C4-2B (cell line): ENCODE results near the gene DNAH3.
A peak's percentile ranks its signal among the peaks of the same experiment; 100 is the strongest.
"Not testable (repeated sequence)": the region's sequence is repeated elsewhere in the genome, so short reads cannot be mapped to it uniquely, and the experiment has no call there.

Experiments
- H3K27ac ChIP-seq: fragments of 450-650 bp; 2 replicates; pipeline ENCODE4 v1.5.1; 2017
- ZFX ChIP-seq: fragments of 450-650 bp; IDR thresholded peaks from 2 replicates; pipeline ENCODE4 v1.6.1; 2017
- TF ChIP-seq, protein P1 (sequence below): fragments of 450-650 bp; conservative IDR thresholded peaks from 2 replicates; pipeline ENCODE4 v1.5.1; 2017; ENCODE audit warnings: mild to moderate bottlenecking

The DNAH3 gene

DNA sequence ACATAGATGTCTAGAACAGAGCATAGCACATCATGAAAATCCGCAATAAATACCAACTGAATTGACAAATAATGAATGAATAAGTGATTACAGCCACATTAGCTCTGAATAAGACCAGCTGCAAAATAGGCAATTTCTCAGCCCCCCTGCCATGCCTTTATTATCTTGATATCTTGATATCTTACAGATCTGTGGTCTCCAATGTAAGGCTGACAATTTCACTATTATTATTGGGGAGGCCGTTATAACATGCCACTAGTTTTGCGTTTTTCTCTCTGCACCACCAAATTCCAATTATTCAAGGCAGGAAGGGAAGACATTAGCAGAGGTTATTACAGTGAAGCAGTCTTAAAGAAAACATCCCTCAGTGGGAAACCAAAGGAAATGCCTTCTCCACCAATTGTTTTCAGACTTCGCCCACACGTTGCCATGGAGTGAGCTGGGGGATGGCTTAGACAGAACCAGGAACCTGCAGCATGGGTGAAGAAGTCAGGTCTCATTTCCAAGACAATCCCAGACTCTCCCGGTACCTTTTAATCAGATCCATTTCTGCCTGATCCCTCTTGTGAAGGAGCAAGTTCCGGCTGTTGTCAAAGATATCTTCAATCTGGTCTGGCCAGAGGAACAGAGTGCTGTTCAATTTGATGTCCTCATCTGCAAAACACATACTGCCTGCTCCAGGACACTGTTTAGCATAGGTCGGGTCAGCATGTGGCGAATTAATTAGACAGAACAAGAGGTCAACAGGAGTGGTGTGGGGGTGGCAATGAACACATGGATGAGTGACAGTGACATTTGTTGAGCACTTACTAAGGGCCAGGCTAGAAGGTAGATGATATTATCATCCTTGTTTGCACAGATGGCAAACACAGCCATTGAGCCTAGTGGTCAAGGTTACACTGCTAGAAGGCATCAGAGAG lies 46.4 kb downstream of the DNAH3 start:
- H3K27ac ChIP-seq: no peak overlapping the region
- TF ChIP-seq, protein P1, sequence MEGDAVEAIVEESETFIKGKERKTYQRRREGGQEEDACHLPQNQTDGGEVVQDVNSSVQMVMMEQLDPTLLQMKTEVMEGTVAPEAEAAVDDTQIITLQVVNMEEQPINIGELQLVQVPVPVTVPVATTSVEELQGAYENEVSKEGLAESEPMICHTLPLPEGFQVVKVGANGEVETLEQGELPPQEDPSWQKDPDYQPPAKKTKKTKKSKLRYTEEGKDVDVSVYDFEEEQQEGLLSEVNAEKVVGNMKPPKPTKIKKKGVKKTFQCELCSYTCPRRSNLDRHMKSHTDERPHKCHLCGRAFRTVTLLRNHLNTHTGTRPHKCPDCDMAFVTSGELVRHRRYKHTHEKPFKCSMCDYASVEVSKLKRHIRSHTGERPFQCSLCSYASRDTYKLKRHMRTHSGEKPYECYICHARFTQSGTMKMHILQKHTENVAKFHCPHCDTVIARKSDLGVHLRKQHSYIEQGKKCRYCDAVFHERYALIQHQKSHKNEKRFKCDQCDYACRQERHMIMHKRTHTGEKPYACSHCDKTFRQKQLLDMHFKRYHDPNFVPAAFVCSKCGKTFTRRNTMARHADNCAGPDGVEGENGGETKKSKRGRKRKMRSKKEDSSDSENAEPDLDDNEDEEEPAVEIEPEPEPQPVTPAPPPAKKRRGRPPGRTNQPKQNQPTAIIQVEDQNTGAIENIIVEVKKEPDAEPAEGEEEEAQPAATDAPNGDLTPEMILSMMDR: no peak
- TF ChIP-seq ZFX: no peak

DNA sequence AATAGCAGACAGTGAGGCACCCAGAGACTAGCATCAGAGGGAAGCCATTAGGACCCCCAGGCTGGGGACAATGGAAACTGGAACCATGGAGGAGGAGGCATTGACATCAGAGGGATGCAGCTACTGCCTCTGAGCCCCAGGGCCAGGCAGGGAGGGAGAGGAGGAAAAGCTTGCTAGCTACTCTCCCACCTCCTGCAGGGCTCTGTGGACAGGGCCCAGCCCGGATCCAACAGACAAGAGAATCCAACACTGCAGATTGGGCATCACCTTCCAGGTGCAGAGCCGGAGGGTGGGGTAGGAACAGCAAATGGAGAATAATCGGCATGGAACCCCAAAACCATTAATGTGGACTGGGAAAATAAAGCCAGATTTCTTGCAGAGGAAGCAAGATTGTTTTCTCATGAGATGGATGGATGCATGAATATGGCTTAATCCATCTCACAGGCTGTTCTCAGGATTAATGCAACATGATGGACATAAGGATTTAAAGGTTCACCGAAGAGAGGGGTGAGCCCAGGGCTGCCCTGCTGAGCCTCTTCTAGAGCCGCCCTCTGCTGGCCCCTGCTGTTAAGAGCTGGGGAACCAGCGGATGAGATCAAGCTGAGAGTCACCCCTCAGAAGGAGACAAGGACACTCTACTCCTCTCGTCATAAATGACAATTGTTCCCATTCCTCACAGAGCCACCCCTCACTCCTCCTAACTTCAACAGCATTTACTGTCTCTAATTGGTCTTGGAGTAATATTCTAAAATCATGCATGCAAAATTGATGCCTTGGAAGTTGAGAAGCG lies 48.8 kb downstream of the DNAH3 start:
- TF ChIP-seq, protein P1: peak; percentile 44
- TF ChIP-seq ZFX: no peak
- no peak overlapping the region for H3K27ac ChIP-seq

DNA sequence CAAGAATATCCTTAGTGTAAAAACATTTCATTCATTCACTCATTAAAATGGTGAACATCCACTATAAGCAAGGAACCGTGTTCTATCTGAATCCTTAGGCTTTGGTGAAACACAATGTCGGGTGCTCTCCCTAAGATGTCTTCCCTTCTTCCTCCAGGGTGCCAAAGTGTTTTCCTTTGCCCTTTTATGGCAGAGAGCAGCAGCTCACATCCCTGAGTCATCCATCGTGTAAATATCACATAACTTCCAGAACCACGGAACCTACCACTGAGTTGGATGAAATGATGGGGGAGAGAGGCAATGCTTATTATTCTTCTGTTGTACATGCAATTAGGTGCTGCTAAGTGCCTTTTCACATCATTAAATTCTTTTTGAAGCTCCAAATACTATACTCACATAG lies 50.2 kb downstream of the DNAH3 start:
- H3K27ac ChIP-seq: no peak overlapping the region
- no peak for TF ChIP-seq ZFX
- TF ChIP-seq, protein P1: no peak

DNA sequence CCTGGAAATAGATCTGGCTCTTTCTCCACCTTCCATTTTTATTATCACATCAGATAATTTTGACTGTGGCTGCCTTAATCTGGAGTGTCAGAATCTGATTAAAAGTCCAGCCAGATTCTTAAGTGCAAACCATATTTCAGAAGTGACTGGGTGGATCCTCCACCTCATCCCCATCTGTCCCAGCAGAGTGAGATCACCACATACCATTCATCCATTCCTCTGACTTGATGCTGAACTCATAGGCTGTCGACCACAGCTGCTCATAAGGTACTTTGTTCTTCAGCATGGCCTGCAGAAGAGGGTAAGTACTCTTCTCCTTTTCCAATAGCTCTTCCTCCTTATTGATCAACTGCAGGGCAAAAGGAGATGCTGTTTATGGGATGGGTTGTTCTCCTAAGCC lies 53.5 kb downstream of the DNAH3 start:
- no peak overlapping the region for H3K27ac ChIP-seq
- TF ChIP-seq, protein P1: no peak
- TF ChIP-seq ZFX: no peak

DNA sequence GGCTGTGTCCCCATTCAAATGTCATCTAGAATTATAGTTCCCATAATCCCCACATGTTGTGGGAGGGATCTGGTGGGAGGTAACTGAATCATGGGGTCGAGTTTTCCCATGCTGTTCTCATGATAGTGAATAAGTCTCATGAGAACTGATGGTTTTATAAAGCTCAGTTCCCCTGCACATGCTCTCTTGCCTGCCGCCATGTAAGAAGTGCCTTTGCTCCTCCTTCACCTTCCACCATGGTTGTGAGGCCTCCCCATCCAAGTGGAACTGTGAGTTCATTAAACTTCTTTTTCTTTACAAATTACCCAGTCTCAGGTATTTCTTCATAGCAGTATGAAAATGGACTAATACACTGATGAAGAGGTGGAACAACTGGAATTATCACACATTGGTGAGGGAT lies 55.9 kb downstream of the DNAH3 start:
- not testable (repeated sequence) for H3K27ac ChIP-seq

DNA sequence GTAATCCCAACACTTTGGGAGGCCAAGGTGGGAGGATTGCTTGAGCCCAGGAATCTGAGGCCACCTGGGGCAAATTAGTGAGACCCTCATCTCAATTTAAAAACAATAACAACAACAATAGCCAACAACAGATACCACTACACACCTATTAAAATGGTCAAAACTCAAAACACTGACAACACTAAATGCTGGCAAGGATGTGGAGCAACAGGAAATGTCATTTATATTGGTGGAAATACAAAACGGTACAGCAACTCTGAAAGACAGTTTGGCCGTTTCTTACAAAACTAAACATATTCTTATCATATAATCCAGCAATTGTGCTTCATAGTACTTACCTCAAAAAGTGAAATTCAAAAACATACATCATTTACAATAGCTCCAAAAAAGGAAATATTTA lies 57.7 kb downstream of the DNAH3 start:
- TF ChIP-seq, protein P1: no peak
- TF ChIP-seq ZFX: no peak
- no peak overlapping the region for H3K27ac ChIP-seq

DNA sequence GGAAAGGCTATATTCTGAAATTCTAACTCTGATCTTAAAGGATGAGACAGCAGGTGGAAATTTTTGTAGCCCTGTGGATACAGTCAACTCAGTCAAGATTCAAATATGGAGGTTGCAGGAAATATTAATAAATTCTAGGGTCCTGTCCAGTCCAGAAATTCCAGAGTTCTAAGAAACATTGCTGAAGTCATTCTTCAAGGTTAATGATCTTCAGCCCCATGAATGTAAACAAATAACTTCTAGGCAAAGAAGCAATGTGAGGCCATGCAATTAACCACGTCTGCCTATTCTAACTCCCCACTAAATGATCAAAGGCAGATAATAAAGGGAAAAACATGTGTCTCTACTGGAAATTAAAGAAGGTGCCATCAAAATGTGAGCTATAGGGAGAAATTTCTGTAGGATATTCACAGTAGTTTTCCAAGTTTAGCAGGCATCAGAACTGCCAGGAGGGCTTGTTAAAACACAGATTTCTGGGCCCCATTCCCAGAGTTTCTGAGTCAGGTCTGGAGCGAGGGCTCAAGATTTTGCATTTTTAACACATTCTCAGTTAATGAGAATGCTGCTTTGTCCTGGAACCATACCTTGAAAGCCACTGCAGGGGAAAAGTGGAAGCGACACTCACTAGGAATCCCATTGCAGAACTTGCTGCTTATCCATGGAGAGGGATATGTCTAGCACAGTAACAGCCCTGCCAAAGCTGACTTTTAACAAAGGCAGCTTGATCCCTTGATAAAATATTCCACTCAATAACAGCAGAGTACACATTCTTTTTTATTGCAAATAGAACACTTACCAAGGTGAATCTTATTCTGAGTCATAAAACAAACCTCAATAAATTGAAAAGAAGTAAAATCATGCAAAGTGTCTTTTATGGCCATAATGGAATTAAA lies 61.8 kb downstream of the DNAH3 start:
- no peak overlapping the region for H3K27ac ChIP-seq
- no peak for TF ChIP-seq ZFX
- TF ChIP-seq, protein P1: no peak
